Esophagus muscularis mucosa (tissue), 4 donors: ENCODE data around the gene GIPC1.

Source experiments
- EP300 ChIP-seq: sonication (generic); formaldehyde crosslinking; IDR thresholded peaks from one replicate; pipeline ENCODE4 v1.6.1; 2017; ENCODE audit warnings: antibody characterized with exemption
- POLR2A ChIP-seq: fragments of 450-650 bp; IDR thresholded peaks from one replicate; pipeline ENCODE4 v1.6.1; 2017; ENCODE audit warnings: antibody characterized with exemption, moderate library complexity, mild to moderate bottlenecking, low read depth
- POLR2AphosphoS5 ChIP-seq, 2 donors: sonication (generic); formaldehyde crosslinking; IDR thresholded peaks; one replicate each; pipeline ENCODE4 v1.6.1; 2017; ENCODE audit warnings: antibody characterized with exemption in 2 of 2
- TF ChIP-seq, protein P1 (sequence below), 3 experiments: fragments of 200-600 bp in 2 of 3; fragments of 450-650 bp in 1 of 3; sonication (generic) in 2 of 3; IDR thresholded peaks; one replicate each; pipeline ENCODE4 v1.5.1; 2017 to 2019; ENCODE audit warnings: antibody characterized with exemption in 3 of 3, mild to moderate bottlenecking in 2 of 3, moderate library complexity in 1 of 3

DNA sequence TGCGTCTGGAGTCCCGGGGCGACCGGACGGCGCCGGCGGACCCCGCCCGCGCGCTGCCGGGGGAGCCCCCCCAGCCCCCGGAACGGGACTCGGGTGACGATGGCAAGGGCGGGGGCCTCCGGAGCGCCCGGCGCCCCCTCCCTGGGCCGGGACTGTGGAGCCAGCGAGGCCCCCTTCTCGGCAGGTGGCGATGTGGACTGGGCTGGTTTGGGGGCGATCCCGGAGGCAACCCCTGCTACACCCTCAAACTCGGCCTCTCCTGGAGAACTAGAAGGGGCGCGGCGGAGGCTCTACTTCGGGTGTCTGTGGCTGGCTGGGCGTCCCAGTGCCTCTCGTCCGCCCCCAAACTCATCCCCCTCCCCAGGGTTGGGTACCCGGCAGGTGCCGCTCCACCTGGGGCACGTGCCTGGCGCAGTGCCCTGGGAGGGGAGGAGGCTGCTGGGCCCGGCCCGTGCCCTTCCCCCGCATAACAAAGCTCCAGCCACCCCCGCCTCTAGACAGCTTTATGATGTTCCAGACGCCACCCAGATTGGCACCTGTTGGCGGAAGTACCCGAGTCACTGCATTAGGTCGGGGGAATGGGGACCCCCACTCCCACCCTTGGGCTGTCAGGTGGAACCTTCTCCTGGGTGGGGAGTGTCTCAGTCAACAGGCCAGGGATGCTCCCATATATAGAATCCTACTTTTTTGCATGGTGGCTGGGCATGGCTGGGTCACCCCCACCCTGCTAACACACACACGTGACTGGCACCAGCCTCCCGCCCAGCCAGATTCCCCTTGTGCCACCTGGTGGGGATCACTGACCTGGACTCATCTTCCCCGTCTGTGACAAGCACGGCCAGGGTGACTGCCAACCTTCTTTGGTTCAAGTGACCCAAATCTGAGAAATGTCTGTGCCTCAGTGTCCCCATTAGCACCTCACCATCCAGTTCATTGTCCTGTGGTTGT lies 62.1 kb downstream of the GIPC1 start:
- TF ChIP-seq POLR2A (no peak), POLR2AphosphoS5 (IDR thresholded peaks at IDR 0.05) (peak in 1 of 2 donors; percentile 4), EP300 (no peak)
- TF ChIP-seq, protein P1, sequence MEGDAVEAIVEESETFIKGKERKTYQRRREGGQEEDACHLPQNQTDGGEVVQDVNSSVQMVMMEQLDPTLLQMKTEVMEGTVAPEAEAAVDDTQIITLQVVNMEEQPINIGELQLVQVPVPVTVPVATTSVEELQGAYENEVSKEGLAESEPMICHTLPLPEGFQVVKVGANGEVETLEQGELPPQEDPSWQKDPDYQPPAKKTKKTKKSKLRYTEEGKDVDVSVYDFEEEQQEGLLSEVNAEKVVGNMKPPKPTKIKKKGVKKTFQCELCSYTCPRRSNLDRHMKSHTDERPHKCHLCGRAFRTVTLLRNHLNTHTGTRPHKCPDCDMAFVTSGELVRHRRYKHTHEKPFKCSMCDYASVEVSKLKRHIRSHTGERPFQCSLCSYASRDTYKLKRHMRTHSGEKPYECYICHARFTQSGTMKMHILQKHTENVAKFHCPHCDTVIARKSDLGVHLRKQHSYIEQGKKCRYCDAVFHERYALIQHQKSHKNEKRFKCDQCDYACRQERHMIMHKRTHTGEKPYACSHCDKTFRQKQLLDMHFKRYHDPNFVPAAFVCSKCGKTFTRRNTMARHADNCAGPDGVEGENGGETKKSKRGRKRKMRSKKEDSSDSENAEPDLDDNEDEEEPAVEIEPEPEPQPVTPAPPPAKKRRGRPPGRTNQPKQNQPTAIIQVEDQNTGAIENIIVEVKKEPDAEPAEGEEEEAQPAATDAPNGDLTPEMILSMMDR (IDR thresholded peaks at IDR 0.05) = no peak
